SIG-M5 treated with dmso at 0.1 percent for 504 hours (cell line): Measurements from ENCODE around the gene FMN2.
"Not testable (repeated sequence)": the region's sequence is repeated elsewhere in the genome, so short reads cannot be mapped to it uniquely, and the experiment has no call there.

Experiments used
- DNase-seq: peaks from one replicate; lab custom pipeline; 2025; ENCODE audit not compliant: unreplicated experiment; lab: John Stamatoyannopoulos, UW

FMN2 gene

DNA sequence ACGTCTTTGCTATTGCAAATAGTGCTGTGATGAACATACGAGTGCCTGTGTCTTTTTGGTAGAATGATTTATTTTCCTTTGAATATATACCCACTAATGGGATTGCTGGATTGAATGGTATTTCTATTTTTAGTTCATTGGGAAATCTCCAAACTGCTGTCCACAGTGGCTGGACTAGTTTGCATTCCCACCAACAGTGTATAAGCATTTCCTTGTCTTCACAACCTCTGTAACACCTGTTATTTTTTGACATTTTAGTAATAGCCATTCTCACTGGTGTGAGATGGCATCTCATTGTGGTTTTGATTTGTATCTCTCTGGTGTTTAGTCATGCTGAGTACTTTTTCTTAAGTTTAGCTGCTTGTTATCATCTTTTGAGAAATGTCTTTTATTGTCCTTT lies 215.0 kb downstream of the FMN2 start:
- no peak for DNase-seq

DNA sequence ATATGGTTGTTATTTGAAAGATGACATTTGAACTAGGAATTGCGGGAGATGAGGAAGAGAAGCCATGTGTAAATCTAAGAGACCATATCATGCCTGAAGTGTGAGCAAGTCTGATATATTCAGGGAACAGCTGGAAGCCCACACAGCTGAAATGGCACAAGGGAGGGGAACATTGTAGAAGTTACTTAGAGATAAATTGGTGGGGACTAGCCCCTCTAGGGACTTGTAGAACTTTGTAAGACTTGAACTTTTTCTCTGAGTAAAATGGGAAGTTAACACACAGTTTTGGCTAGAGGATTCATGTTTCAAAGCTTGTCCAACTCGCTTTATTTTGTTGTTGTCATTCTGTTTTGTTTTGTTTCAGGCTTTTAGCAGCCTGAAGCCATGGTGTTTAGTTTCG lies 216.4 kb downstream of the FMN2 start:
- no peak for DNase-seq

DNA sequence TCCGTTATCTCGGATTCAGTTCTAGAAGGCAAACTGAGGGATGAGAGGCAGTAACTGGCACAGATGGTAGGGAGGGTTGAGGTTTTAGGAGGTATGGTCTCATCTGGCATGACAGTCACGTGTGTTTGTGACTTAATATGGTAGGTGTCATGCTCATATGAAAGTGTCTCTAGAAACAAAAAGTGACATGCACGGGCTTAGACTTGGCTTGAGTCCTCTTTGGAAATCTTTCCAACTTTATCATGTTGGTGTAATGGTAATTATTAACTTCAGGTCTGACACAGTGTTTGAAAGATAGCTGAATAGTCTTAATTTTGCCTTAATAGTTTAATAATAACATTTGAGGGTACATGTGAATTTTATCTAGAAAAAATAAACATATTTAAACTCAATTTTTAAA lies 218.1 kb downstream of the FMN2 start:
- no peak for DNase-seq

DNA sequence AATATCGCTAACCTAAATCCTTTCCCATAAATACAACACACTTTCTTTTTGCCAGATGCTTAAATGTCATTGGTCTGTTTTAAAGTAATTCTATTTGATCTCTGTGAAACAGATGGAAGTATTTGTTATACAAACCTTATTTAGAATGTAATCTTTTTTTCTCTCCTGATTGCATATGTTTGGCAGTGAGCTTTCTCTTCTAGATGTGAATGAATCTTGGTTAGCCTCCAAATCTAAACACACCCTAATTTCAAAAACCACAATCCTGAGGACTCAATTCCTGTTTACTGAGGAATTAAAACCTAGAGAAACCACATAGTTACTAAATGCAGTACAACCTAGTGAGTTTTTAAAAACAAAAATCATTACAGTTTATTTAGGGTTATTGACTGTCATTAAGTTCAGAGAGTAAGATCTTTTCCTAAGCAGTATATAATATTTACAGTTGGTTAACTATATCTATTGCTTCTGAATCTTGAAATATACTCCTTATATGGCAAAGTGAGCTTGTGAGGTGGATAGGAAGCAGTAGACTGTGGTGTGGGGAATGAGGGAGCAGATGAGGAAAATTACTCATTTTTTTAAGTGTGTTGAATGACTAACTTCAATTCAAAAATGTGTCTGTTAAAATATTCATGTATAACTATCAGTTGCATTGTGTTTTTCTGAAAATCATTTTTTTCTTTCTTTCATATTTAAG lies 218.7 kb downstream of the FMN2 start:
- no peak for DNase-seq

DNA sequence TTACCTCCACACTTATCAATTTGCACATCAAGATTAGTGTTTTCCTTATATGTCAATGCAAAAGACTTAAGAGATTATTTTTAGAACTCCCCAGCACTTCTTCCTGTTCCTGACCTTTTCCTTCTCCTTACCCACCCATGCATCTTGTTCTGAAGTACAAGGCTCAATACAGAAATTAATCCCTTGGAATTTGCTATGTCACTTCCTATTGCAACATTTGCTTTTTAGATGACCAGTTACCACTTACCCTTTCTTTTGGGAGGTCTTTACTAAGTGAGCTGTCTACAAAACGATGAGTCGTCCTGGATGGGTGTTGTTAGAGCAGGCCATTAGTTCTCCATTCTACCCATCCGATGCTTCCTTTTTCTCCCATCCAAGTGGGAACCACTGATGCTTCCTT lies 221.2 kb downstream of the FMN2 start:
- no peak for DNase-seq

DNA sequence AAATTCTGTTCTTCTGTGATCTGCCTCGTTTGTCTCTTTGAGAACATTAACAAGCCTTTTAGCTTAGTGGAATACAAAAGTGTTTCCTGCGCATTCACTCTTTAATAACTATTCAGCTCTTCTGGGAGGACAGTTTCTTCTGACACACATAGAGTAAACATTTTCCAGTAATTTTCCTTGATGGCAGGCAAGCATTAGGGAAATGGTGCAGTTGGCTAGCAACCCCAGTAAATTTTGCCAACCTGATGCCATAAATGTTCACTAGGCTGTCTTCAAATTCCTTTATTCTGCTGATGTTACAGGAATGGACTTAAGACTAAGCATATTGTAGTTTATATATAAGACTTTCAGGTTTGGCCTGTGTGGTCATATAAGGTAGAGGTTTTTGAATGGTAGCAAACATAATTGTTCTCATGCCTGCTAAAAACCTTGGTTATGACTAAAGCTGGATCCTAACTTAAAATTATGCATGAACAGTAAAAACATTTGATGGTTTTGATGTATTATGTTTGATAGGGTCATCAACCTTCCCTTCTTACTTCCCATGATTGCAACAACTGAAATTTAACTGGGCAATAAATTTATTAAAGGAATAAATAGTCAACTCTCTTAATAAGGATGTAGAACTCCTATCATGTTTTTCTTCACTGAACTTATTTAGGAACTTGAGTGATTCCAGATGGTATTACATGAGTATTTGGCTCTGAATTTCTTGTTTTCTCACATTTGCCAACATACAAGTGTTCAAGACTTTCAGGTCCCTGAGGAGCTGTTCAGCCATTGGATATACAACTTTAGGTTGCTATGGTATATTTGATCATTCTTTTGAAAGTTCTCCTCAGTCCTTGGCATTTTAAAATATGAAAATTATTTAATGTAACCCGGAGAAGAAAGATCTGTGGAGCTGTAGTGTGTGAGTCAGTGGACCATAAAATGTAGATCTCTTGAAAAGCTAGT lies 223.4 kb downstream of the FMN2 start:
- DNase-seq: no peak

DNA sequence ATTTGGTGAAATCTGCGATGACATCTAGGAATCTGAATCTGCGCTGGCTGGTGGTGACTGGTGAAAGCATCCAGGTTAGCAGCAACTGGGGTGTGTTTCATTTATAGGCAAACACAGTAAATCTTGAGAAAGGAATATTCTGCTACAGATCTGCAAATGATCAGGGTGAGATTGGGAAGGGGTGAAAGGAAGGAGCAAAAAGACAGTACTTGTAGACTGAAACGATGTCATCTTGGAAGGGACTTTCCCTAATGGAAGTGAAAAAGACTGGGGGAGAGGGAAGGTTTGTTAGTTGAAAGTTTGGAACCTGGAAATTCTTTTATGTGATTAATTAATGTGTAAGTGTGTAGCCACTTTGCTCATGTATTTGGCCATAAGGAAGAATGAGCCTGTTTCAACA lies 228.3 kb downstream of the FMN2 start:
- DNase-seq: no peak

DNA sequence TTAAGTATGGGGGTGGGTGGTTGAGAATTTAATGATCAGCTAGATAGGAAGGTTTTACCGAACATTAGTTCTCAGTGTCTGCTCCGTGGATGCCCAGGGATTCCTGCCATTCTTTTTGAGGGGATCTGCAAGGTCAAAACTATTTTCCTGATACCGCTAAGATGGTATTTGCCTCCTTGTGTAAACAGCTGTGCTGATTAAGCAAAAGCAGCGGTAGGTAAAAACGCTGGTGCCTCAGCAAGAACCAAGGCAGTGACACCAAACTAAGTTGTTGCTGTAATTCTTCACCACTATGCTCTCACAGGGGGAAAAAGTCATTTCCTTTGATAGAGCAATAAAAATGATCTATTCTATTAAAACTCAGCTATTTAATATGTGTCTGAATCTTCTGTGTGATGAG lies 229.0 kb downstream of the FMN2 start:
- no peak for DNase-seq

DNA sequence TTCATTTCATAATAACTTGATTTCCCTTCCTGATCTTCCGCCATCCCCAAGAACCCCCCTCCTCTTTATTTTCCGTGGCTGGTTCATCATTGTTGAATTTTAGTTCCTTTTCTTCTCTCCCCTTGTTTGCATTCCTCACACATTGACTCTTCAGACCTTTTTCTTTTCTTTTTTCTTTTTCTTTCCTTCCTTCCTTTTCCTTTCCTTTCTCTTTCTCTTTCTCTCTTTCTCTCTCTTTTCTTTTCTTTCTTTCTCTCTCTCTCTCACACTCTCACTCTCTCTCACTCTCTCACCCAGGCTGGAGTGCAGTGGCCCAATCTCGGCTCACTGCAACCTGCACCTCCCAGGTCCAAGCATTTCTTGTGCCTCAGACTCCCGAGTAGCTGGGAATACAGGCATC lies 231.3 kb downstream of the FMN2 start:
- DNase-seq: no peak

DNA sequence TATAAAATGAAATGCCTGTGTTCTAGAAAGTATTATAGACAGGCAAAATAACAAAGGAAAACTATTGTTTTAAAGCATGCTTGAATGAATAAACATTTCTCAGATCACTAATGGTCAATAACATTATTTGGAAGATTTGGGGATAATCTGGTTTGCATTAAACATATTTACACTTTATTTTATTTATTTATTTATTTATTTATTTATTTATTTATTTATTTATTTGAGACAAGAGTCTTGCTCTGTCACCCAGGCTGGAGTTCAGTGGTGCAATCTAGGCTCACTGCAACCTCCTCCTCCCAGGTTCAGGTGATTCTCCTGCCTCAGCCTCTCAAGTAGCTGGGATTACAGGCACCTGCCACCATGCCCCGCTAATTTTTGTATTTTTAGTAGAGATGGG lies 236.7 kb downstream of the FMN2 start:
- not testable (repeated sequence) for DNase-seq

DNA sequence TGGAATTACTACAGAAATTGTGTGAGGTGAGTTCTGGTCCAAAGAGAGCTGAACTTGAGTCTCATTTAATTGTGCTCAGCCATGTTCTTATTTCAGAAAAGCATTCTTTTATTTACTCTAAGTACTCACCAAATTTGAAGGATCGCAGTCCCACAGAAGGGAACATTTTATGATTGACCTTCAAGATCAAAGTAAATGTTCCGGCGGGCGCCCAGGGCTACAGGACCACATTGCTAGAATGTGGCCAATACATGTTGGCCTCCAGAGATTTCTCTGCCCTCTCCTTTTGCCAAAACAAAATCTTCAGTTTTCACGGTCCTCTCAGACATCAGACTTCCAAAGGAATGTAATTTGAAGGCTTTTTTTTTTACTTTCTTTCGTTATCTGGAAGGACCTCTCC lies 237.8 kb downstream of the FMN2 start:
- DNase-seq: no peak

DNA sequence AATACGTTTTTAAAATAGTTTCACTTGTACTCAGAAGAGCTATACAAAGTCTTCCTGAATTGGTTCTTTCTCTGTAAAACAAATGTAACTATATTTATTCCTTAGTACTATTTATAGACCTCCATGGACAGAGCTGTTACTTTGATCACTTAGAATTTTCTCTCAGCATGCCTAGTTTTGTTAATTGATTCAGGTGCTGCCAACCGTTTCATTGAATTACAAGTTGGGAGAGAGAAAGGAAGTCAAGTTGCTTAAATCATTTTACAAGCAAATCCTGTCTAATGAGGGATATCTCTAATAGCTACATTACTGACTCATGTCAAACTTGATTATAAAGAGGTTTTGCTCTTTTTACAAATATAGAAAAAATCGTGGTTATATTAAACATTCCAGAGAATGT lies 241.0 kb downstream of the FMN2 start:
- no peak for DNase-seq

DNA sequence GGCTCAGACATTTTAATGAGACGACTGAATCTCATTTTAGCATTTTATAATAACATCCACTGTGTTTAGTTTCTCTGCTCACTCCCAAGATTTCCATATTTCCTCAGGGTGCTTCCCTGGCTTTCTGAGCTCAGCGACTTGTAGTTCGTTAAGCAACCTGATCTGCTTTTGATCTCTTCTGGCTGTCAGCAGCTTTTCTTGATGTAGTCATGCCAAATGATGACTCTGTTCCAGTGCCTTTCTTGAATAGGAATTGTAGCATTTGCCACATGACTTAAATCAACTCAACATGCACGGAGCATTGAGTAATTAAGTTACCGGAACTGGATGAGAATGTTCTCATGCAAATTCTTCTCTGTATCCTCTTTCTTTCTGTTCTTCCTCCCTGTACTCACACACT lies 246.1 kb downstream of the FMN2 start:
- DNase-seq: no peak

DNA sequence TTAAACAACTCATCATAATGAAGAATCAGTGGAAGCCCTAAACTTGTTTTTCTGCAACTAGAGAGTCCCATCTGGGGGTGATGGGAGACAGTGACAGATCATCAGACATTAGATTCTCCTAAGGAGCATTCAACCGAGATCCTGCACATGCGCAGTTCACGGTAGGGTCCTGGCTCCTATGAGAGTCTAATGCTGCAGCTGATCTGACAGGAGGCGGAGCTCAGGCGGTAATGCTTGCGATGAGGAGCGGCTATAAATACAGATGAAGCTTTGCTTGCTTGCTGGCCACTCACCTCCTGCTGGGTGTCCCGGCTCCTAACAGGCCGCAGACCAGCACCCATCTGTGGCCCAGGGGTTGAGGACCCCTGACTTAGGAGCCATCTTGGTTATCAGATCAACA lies 247.2 kb downstream of the FMN2 start:
- no peak for DNase-seq

DNA sequence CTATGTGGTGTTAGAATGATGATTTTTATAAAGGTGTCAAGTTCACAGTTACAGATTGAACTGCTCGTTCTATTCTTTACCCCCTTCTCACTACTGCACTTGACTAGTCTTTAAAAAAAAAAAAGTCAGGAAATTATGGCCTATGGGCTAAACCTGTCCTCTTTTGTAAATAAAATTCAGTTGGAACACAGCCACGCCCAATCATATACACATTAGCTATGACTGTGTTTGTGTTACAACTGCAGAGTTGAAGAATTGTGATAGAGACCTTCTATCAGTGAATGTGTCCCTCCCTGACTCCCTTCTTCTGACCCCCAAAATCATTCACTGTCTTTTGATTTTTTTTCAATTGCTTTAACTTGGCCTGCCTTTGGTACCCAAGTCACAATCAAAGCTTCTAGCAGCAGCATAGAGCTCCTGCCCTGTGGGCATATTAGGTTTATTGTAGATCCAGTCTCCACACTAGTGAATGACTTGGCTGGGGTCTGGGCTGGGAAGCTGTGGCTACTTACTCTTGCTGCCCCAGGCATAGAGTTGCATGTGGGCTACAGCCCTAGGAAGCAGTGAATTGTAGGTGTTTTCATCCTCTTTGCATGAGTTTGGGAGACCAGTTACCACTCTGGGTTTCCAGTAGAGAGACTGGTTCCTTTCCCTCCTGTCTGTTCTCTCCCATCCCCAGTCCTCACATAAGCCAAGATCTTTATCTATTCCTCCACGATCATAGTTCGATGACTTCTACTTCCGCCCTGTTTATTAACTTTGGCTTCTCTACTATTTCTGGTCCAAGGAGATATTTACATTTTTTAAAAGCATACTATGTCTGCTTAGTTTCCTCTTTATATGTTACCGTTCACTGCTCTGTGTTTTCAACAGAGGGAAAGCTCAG lies 249.9 kb downstream of the FMN2 start:
- no peak for DNase-seq

DNA sequence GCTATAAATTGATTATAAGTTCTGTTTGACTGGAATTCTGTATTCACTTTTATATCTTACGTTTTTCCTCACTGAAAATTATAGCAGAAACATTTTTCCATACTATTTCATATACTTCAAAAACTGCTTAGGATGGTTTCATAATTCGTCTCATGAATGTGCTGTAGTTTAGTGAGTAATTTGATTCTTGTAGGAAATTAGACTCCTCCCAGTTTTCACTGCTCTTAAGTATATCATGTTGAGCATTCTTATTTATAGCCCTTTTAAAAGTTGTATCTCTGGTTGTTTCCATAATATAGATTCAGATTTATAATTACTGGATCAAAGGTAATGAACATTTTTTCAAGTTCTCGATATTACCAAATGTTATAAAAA lies 250.6 kb downstream of the FMN2 start:
- no peak for DNase-seq

DNA sequence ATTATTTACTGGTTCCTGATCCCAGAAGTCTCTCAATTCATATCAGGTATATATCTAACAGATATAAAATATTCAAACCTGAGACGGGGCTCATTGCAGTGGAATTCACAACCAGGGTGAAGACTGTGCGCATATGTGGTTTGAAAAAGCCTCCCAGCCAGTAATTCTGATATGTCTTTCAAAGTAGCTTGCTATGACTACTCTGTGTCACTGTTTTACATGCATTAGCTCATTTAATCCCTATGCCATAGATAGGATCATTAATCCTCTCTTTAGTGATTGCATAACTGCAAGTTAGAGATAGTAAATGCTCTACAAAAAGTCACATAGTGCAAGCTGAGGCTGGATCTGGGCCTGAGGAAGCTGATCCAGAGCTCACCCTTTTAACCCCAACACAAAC lies 251.4 kb downstream of the FMN2 start:
- no peak for DNase-seq

DNA sequence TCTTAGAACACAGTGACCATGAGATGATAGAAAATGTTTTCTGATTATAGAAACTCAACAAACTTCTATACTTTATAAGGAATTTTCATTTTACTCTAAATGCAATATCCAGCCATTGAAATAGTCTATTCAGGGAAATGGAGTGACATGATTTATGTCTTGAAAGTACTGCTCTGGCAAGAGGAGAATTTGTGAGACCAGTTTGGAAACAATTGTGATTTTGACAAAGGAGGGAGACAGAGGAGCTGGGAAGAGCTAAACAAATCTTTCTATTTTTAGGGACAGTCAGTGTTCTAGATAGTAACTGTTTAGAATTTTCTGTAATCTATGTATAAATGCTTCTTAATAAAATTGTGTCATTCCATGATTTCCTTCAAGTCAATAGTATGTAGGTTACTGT lies 252.3 kb downstream of the FMN2 start:
- DNase-seq: no peak

DNA sequence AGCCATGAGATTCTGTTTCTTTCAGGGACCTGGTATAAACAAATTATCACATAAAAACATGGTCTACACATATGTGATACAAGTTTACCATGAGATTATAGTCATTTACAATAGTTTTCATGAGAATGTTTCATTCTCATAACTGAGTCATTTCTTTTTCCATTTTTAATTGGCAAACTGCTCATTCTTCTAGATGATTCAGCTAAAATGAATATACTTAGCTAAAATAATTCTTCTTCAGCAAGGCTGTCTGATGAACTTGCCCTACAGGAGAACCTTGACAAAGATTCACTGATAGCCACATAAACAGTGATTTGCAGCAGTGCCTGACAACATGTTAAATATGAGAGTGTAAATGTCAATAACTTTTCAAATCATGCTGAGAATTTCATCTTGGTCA lies 253.2 kb downstream of the FMN2 start:
- no peak for DNase-seq

DNA sequence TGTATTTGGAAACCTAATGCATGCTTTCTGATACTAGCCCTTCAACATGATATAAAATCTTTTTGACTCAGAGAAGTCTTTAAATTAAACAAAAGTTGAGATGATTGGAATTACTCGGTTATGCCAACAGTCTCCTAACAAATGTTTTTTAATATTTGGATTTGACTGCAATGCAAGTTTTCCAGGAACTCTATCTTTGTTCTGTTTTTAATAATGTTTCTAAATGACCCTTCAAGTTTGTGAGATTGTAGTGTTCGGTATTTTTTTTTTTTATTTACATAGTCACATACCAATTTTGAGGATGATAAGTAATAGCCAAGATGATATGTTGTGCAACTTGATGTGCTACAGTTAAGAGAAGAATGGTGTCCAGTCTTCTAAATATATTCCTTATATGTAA lies 258.0 kb downstream of the FMN2 start:
- no peak for DNase-seq

DNA sequence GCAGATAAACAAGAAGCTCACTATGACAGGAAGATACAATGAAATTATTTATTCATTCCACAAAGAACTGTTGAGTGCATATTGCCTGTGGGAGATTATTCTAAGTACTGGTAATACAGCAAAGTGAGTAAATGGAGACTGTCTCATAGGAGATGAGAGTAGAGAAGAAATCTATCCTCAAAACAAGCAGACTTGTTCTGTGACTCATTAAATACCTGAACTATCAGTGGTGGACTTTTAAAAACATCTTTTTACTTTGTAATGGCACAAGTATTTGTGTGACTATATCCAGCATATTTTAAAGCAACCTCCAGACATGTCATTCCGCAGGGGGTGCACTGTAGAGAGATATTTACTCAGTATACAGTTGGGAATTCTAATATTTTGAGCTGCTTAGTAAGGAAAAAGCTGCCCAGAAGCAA lies 259.2 kb downstream of the FMN2 start:
- DNase-seq: no peak

DNA sequence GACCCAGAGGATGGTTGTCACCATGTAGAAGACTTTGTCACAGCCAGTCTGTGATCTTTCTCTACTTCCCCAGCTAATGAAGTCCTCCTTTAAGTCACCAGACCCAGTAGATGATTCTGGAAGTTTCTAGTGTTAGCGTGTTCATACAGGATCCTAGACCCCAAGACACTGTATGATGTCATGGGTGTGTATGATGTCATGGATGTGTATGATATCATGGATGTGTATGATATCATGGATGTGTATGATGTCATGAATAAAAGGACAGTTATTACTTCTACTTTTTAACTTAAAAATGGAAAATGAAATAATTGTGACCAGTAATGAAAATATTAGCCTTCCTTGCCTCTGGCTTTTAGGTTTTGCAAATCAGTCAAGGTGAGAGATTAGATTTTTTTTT lies 260.0 kb downstream of the FMN2 start:
- DNase-seq: no peak
